SK-N-MC (cell line): ENCODE measurements around the gene FAF2.

ENCODE experiments used
- EZH2 ChIP-seq: fragments of 200-600 bp; sonication (generic); IDR thresholded peaks from one replicate; pipeline ENCODE4 v1.6.1; 2017; ENCODE audit warnings: antibody characterized with exemption
- FOXP2 ChIP-seq: optimal IDR thresholded peaks from 2 replicates; pipeline ENCODE3; 2011; ENCODE audit warnings: mild to moderate bottlenecking, moderate library complexity; ENCODE audit not compliant: insufficient read depth; ENCODE audit errors: extremely low read length, control extremely low read depth
- POLR2AphosphoS5 ChIP-seq: IDR thresholded peaks from 2 replicates; pipeline ENCODE4 v1.6.1; 2012; ENCODE audit warnings: mild to moderate bottlenecking, low read depth, low read length, borderline replicate concordance

- no peak for TF ChIP-seq EZH2
- no peak for TF ChIP-seq POLR2AphosphoS5
- no peak for TF ChIP-seq FOXP2
Measured at GRCh38 chr5:176438959-176439757, 9.0 kb upstream of the FAF2 start.
